ENCODE measurements around the gene NFKB1. TPM values are rescaled to one million over a fixed set of nuclear protein-coding genes. Genes with fewer than 3 reads are reported as not detected.

The NFKB1 gene
- total RNA-seq, 1 donor from 2014 or later: 38.5 TPM

- Histone ChIP-seq H3K36me3 (peaks cover 0 to 50% of the 10 kb centered on the region in 2 donors), H3K4me3 (no peak overlapping the region), H3K4me1 (peaks cover 14% of the 10 kb centered on the region), H3K27me3 (no peaks in the 10 kb centered on the region), H3K9me3 (no peaks in the 10 kb centered on the region), H3K27ac (no peak overlapping the region)
- no peak for DNase-seq (ENCODE audit: extremely low spot score in 2 of 2)
- TF ChIP-seq POLR2A (IDR thresholded peaks at IDR 0.05) (no peak), POLR2AphosphoS5 (IDR thresholded peaks at IDR 0.05; ENCODE audit: insufficient read depth in 1 of 2, low read depth in 1 of 2) (no peak), CTCF (IDR thresholded peaks at IDR 0.05) (no peak)
- intact Hi-C loops (cut with DNase I): no loop called here
Observed at GRCh38 chr4:102601586-102602227, 100.5 kb downstream of the NFKB1 start.

- DNase-seq (ENCODE audit: extremely low spot score in 2 of 2): no peak
- Histone ChIP-seq H3K36me3 (peaks cover 0 to 55% of the 10 kb centered on the region in 2 donors), H3K27me3 (no peaks in the 10 kb centered on the region), H3K27ac (no peak overlapping the region), H3K9me3 (no peaks in the 10 kb centered on the region), H3K4me3 (no peak overlapping the region), H3K4me1 (no peaks in the 10 kb centered on the region)
- intact Hi-C loops (cut with DNase I): no loop called here
- TF ChIP-seq CTCF (IDR thresholded peaks at IDR 0.05) (no peak), POLR2AphosphoS5 (IDR thresholded peaks at IDR 0.05; ENCODE audit: insufficient read depth in 1 of 2, low read depth in 1 of 2) (no peak), POLR2A (IDR thresholded peaks at IDR 0.05) (no peak)
Observed at GRCh38 chr4:102604222-102604940, 103.2 kb downstream of the NFKB1 start.

GRCh38 chr4:102606261-102606660 is 105.1 kb downstream of the NFKB1 start:
- intact Hi-C loops (cut with DNase I): no loop called here
- H3K36me3 ChIP-seq: peaks cover 0 to 71% of the 10 kb centered on the region in 2 donors

DNA sequence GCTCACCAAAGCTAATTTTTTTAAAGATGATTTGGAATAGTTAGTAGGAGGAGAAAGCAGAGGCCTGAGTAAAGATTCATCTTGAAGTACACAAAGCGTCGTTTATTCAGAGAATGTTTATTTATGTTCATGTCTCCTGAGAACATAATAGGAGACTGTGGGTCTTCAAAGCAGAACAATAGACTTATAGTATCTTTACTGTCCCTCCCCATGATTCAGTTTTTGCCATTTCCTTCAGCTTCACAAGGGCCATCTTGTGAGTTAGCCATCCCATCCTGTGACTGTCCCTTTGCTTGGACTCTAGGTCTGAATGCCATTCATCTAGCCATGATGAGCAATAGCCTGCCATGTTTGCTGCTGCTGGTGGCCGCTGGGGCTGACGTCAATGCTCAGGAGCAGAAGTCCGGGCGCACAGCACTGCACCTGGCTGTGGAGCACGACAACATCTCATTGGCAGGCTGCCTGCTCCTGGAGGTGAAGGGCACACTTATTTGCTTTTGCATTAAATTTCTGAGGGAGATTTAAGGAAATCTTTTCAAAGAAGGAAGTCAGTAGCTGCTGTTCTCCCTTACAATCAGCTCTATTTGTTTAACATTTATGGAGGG is 105.8 kb downstream of the NFKB1 start:
- no peak for DNase-seq (ENCODE audit: extremely low spot score in 2 of 2)
- TF ChIP-seq CTCF (IDR thresholded peaks at IDR 0.05): no peak
- no peak for TF ChIP-seq POLR2A (IDR thresholded peaks at IDR 0.05)
- TF ChIP-seq POLR2AphosphoS5 (IDR thresholded peaks at IDR 0.05; ENCODE audit: insufficient read depth in 1 of 2, low read depth in 1 of 2): no peak
- Histone ChIP-seq H3K4me3 (no peak overlapping the region), H3K4me1 (peaks cover 4% of the 10 kb centered on the region), H3K36me3 (peaks cover 0 to 72% of the 10 kb centered on the region in 2 donors), H3K27me3 (no peaks in the 10 kb centered on the region), H3K27ac (no peak overlapping the region), H3K9me3 (no peaks in the 10 kb centered on the region)
- intact Hi-C loops (cut with DNase I): no loop called here

More at GRCh38 chr4:102606261-102606660, 105.1 kb downstream of the NFKB1 start:
- TF ChIP-seq CTCF (IDR thresholded peaks at IDR 0.05): no peak
- no peak for TF ChIP-seq POLR2AphosphoS5 (IDR thresholded peaks at IDR 0.05; ENCODE audit: insufficient read depth in 1 of 2, low read depth in 1 of 2)
- TF ChIP-seq POLR2A (IDR thresholded peaks at IDR 0.05): no peak
- Histone ChIP-seq H3K4me3 (no peak overlapping the region), H3K4me1 (no peaks in the 10 kb centered on the region), H3K27ac (no peak overlapping the region), H3K27me3 (no peaks in the 10 kb centered on the region), H3K9me3 (no peaks in the 10 kb centered on the region)
- no peak for DNase-seq (ENCODE audit: extremely low spot score in 2 of 2)
